Osteocyte (in vitro differentiated cells): ENCODE results near the gene CDAN1. TPM values are rescaled to one million over a fixed set of nuclear protein-coding genes. Genes with fewer than 3 reads are reported as not detected.
"Not testable (repeated sequence)": the region's sequence is repeated elsewhere in the genome, so short reads cannot be mapped to it uniquely, and the experiment has no call there.

Experiments
- DNase-seq: peaks from one replicate; pipeline ENCODE4 v3.0.0; 2021; ENCODE audit warnings: mixed read lengths; ENCODE audit not compliant: unreplicated experiment; ENCODE audit errors: extremely low spot score
- H3K27ac Mint-ChIP-seq: one replicate; pipeline ENCODE4 v1.8.0; 2021; ENCODE audit warnings: mild to moderate bottlenecking, mixed read lengths; ENCODE audit not compliant: unreplicated experiment
- H3K27me3 Mint-ChIP-seq: one replicate; pipeline ENCODE4 v1.8.0; 2021; ENCODE audit warnings: mixed read lengths; ENCODE audit not compliant: unreplicated experiment
- H3K36me3 Mint-ChIP-seq: one replicate; pipeline ENCODE4 v1.8.0; 2021; ENCODE audit warnings: mixed read lengths; ENCODE audit not compliant: unreplicated experiment
- H3K4me1 Mint-ChIP-seq: one replicate; pipeline ENCODE4 v1.8.0; 2021; ENCODE audit warnings: mixed read lengths; ENCODE audit not compliant: unreplicated experiment
- H3K4me3 Mint-ChIP-seq: one replicate; pipeline ENCODE4 v1.8.0; 2021; ENCODE audit warnings: mild to moderate bottlenecking, moderate library complexity, mixed read lengths; ENCODE audit not compliant: unreplicated experiment
- H3K9me3 Mint-ChIP-seq: one replicate; pipeline ENCODE4 v1.8.0; 2021; ENCODE audit warnings: mixed read lengths; ENCODE audit not compliant: unreplicated experiment
- CTCF ChIP-seq: fragments of 200-600 bp; sonication (generic); IDR thresholded peaks from 2 replicates; pipeline ENCODE4 v1.5.0; 2021; ENCODE audit warnings: antibody characterized with exemption, mild to moderate bottlenecking, moderate library complexity
- total RNA-seq: library from RNA; stranded (reverse); gene quantifications from 2 replicates; pipeline ENCODE4 v1.2.1, GENCODE V29; 2021

The CDAN1 gene
- total RNA-seq, 1 donor from 2014 or later: 24.0 TPM

- Mint-ChIP-seq H3K4me1 (no peaks in the 10 kb centered on the region), H3K36me3 (peaks cover 46% of the 10 kb centered on the region), H3K9me3 (no peaks in the 10 kb centered on the region), H3K27ac (no peak overlapping the region), H3K4me3 (no peak overlapping the region), H3K27me3 (no peaks in the 10 kb centered on the region)
- no peak for DNase-seq
- no peak for TF ChIP-seq CTCF
Observed at GRCh38 chr15:42681119-42681518, 55.8 kb downstream of the CDAN1 start.

DNA sequence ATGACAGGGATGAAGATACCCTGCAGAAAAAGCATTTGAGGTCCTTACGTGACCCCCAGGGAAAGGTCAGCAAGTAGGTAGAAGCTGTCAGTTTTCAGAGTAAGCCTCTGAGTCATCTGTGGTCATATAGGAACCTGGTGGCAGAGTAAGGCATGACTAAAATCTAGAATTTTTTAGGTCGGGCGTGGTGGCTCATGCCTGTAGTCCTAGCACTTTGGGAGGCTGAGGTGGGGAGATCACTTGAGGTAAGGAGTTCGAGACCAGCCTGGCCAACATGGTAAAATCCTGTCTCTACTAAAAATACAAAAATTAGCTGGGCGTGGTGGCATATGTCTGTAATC, 56.8 kb downstream of the CDAN1 start:
- H3K4me1 Mint-ChIP-seq, DNase-seq, H3K27me3 Mint-ChIP-seq, H3K27ac Mint-ChIP-seq, H3K9me3 Mint-ChIP-seq, H3K4me3 Mint-ChIP-seq: not testable (repeated sequence)
- H3K36me3 Mint-ChIP-seq: peaks cover 52% of the 10 kb centered on the region

DNA sequence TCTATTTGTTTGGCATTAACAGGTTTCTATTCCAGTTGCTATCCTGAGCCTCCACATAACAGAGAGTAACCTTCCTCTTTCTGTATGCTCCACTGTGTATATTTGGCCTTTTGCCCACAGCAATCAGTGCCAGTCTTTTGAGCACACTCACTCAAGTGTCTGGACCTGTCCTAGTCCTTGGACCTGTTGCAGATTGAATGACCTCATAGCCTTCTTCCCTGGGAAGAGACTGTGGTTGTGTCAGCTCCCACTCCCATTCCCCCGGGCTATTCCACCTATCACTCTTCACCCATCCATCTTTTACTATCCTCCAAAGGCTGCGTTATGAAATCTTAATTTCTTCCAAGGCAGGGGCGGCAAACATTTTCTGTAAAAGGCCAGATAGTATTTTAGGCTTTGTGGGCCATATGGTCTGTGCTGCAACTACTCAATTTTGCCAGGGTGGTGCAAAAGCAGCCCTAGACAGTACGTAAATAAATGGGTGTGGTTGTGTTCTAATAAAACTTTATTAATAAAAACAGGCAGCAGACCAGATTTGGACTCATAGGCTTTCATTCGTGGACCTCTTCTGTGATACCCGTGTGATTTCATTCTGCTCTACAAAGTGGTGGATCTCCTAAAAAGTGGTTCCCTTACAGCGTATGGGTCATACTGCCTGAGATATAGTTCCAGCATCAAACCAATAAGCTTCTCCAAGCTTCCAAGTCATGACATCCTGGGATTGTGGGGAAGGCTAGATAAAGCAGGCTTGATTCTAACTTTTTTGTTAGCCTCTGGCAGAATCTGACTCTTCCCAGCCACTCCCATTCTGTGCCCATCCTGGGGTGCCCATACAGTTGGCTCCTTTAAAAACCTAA, 57.4 kb downstream of the CDAN1 start:
- H3K4me3 Mint-ChIP-seq: no peak overlapping the region
- no peaks in the 10 kb centered on the region for H3K9me3 Mint-ChIP-seq
- H3K4me1 Mint-ChIP-seq: no peaks in the 10 kb centered on the region
- no peak for TF ChIP-seq CTCF
- no peak for DNase-seq
- no peaks in the 10 kb centered on the region for H3K27me3 Mint-ChIP-seq
- peaks cover 52% of the 10 kb centered on the region for H3K36me3 Mint-ChIP-seq
- no peak overlapping the region for H3K27ac Mint-ChIP-seq

GRCh38 chr15:42675021-42675420, 61.9 kb downstream of the CDAN1 start:
- Mint-ChIP-seq H3K36me3 (peaks cover 50% of the 10 kb centered on the region), H3K4me1 (peaks cover 8% of the 10 kb centered on the region), H3K9me3 (no peaks in the 10 kb centered on the region), H3K27ac (no peak overlapping the region), H3K27me3 (no peaks in the 10 kb centered on the region), H3K4me3 (no peak overlapping the region)
- DNase-seq: no peak
- TF ChIP-seq CTCF: no peak

DNA sequence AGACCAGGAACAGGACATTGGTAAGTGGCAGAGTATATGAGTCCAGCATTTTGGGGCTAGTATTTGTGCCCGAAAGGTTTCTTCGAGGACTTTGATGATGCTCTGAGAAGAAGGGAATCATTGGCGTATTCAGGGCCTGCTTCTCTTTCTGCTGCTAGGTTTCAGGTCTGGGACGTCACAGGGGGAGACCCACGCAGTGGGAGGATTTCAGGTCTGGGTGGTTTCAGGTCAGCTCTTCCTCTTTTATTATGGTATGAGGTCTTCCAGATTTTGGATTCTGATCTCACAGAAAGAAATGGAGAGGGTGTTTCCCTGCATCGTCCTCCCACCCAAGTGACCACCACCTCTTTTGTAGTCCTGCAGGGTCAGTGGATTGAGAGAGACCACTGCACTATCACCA, 62.5 kb downstream of the CDAN1 start:
- H3K4me1 Mint-ChIP-seq: peaks cover 10% of the 10 kb centered on the region
- H3K27ac Mint-ChIP-seq: no peak overlapping the region

More for the DNA sequence above, 62.5 kb downstream of the CDAN1 start:
- no peaks in the 10 kb centered on the region for H3K9me3 Mint-ChIP-seq
- H3K27me3 Mint-ChIP-seq: no peaks in the 10 kb centered on the region
- DNase-seq: no peak
- peaks cover 47% of the 10 kb centered on the region for H3K36me3 Mint-ChIP-seq
- H3K4me3 Mint-ChIP-seq: no peak overlapping the region
- TF ChIP-seq CTCF: no peak

Other genes with a start within 250 kb of the CDAN1 start
- gene ZNF106, start 246.0 kb downstream of the CDAN1 start, total RNA-seq: 59.6 and 59.7 TPM in 2 replicates
- 72.7 and 84.7 TPM in 2 replicates for gene SNAP23, start 241.5 kb downstream of the CDAN1 start, total RNA-seq
- 38.9 and 40.3 TPM in 2 replicates for gene LRRC57, start 188.3 kb downstream of the CDAN1 start, total RNA-seq
- 19.2 and 23.8 TPM in 2 replicates for gene HAUS2, start 188.3 kb downstream of the CDAN1 start, total RNA-seq
- 23.6 and 24.4 TPM in 2 replicates for gene STARD9, start 161.5 kb downstream of the CDAN1 start, total RNA-seq
- gene TTBK2, start 183.7 kb upstream of the CDAN1 start, total RNA-seq: 23.6 and 25.0 TPM in 2 replicates